SK-N-MC (cell line): ENCODE measurements around the gene TSHZ2.

Experiments
- DNase-seq: peaks from one replicate; pipeline ENCODE4 v3.0.0-alpha.2; 2011; ENCODE audit warnings: low read depth, low spot score
- H3K27ac ChIP-seq: fragments of 200-600 bp; sonication (generic); 2 replicates; pipeline ENCODE4 v1.5.1; 2016; ENCODE audit warnings: mixed run types
- H3K36me3 ChIP-seq: fragments of 200-600 bp; sonication (generic); 2 replicates; pipeline ENCODE4 v1.6.1; 2017; ENCODE audit warnings: antibody characterized with exemption, low read length, mixed read lengths; ENCODE audit not compliant: insufficient read depth
- H3K4me3 ChIP-seq: fragments of 200-600 bp; sonication (generic); 2 replicates; pipeline ENCODE4 v1.5.1; 2016
- H3K9ac ChIP-seq: fragments of 200-600 bp; sonication (generic); 2 replicates; pipeline ENCODE4 v1.8.0; 2017; ENCODE audit warnings: mixed run types, mixed read lengths; ENCODE audit not compliant: insufficient read length
- H3K9me3 ChIP-seq: fragments of 200-600 bp; sonication (generic); 2 replicates; pipeline ENCODE4 v1.6.1; 2017; ENCODE audit warnings: low read depth, mild to moderate bottlenecking, antibody characterized with exemption, low read length, moderate library complexity, mixed read lengths
- EZH2 ChIP-seq: fragments of 200-600 bp; sonication (generic); IDR thresholded peaks from one replicate; pipeline ENCODE4 v1.6.1; 2017; ENCODE audit warnings: antibody characterized with exemption
- FOXP2 ChIP-seq: optimal IDR thresholded peaks from 2 replicates; pipeline ENCODE3; 2011; ENCODE audit warnings: mild to moderate bottlenecking, moderate library complexity; ENCODE audit not compliant: insufficient read depth; ENCODE audit errors: extremely low read length, control extremely low read depth
- POLR2AphosphoS5 ChIP-seq: IDR thresholded peaks from 2 replicates; pipeline ENCODE4 v1.6.1; 2012; ENCODE audit warnings: mild to moderate bottlenecking, low read depth, low read length, borderline replicate concordance

Gene TSHZ2

DNA sequence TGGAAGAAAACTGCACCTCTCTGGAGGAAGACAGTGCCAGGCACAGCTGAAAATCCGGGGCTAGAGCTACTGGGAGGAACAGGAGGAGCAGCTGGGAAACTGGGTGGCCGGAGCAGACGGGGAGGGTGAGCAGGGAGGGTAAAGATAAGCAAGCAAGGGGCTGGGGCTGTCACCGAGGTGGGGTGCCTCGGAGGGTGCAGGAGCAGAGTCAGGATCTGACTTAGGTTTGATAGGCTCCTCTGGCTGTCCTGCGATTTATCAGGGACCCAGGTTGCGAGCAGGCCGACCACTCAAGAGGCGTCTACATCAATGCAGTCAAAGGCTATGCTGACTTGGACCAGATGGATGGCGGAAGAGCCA lies 12.3 kb downstream of the TSHZ2 start:
- no peak overlapping the region for H3K27ac ChIP-seq
- no peak for DNase-seq
- no peaks in the 10 kb centered on the region for H3K36me3 ChIP-seq
- H3K9ac ChIP-seq = no peak overlapping the region
- H3K9me3 ChIP-seq = no peaks in the 10 kb centered on the region
- no peak for TF ChIP-seq EZH2
- TF ChIP-seq FOXP2 = no peak
- H3K4me3 ChIP-seq = no peak overlapping the region

DNA sequence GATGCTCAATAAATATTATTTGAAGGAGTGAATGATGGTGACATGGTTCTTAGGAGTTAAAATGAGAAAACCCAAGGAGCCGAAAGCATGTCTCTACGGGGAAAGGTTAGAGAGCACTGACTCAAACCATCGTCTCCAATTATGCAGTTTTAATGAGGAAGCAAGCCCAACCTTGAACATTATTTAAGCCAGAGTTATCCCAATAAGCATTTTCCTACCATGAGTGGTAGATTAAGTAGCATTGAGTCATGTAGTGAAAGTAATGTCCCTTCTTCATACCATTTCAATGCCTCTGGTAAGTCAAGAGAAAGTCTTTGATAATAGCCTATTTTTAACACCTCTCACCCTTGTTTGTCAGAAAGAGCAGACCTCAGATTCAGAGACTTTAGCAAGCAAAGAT lies 13.5 kb downstream of the TSHZ2 start:
- no peak overlapping the region for H3K9ac ChIP-seq
- TF ChIP-seq FOXP2 (no peak), EZH2 (no peak), POLR2AphosphoS5 (no peak)
- H3K27ac ChIP-seq = no peak overlapping the region
- H3K9me3 ChIP-seq = no peaks in the 10 kb centered on the region
- DNase-seq = no peak
- no peak overlapping the region for H3K4me3 ChIP-seq
- no peaks in the 10 kb centered on the region for H3K36me3 ChIP-seq

DNA sequence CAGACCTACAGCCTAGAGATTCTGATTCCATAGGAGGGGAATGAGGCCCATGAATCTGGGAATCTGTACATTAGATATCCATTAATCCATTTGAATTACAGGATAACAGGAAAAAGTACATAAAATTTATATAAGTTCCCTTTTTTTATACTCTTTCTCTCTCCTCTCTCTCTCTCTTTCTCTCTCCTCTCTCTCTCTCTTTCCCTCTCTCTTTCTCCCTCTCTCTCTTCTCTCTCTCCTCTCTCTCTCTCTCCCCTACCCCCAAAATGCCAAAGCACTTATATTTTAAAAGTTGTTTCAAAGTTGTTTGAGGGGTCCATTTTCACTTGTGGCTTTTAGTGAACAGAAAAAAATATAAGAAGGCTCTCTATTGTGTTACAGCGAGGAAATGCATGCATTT lies 15.1 kb downstream of the TSHZ2 start:
- H3K4me3 ChIP-seq = no peak overlapping the region
- no peak overlapping the region for H3K27ac ChIP-seq
- DNase-seq = no peak
- no peak for TF ChIP-seq POLR2AphosphoS5
- TF ChIP-seq FOXP2 = no peak
- no peak for TF ChIP-seq EZH2
- no peaks in the 10 kb centered on the region for H3K36me3 ChIP-seq
- no peaks in the 10 kb centered on the region for H3K9me3 ChIP-seq
- no peak overlapping the region for H3K9ac ChIP-seq

DNA sequence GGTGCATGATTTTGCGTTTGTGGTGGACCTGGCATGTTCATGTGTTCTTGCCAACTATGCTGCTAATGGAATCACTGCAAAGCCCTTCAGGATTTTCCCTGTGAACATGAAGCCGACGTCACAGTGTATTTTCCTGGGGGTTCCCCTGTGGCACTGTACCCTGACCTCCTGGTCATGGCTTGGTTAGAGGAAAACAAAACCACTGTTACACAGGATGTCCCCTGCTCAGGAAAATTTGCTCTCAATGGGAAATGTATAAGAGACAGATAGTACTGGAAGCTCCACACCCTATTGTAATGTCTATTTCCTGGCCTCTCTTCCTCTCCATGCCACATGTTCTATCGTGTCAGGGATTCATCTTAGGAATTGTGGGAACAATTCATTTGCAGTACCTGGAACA lies 19.7 kb downstream of the TSHZ2 start:
- no peak overlapping the region for H3K9ac ChIP-seq

DNA sequence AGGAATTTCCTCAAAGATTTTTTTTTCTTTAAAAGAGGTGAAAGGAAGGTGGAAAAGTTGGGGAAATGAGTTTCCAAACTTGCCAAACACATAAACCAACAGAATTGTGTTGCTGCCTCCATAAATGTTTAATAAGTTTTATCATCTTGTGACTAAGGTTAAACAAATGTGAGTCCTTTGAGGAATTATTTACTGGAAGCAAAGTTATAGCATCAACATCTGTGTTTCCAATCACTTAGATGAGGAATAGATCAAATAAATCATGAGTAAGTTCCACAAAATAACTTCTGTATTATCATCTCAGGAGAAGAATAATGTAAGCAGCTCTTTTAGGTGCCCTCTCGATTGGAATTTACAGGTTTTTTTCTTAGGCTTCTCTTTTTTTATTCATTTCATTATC lies 20.5 kb downstream of the TSHZ2 start:
- TF ChIP-seq FOXP2 (no peak), POLR2AphosphoS5 (no peak), EZH2 (no peak)
- no peak overlapping the region for H3K4me3 ChIP-seq
- H3K27ac ChIP-seq = no peak overlapping the region
- no peaks in the 10 kb centered on the region for H3K9me3 ChIP-seq
- H3K9ac ChIP-seq = no peak overlapping the region
- no peak for DNase-seq
- no peaks in the 10 kb centered on the region for H3K36me3 ChIP-seq

More for the DNA sequence above, 19.7 kb downstream of the TSHZ2 start:
- Histone ChIP-seq H3K36me3 (no peaks in the 10 kb centered on the region), H3K9me3 (no peaks in the 10 kb centered on the region), H3K4me3 (no peak overlapping the region), H3K27ac (no peak overlapping the region)
- DNase-seq = no peak
- TF ChIP-seq EZH2 (no peak), POLR2AphosphoS5 (no peak), FOXP2 (no peak)

DNA sequence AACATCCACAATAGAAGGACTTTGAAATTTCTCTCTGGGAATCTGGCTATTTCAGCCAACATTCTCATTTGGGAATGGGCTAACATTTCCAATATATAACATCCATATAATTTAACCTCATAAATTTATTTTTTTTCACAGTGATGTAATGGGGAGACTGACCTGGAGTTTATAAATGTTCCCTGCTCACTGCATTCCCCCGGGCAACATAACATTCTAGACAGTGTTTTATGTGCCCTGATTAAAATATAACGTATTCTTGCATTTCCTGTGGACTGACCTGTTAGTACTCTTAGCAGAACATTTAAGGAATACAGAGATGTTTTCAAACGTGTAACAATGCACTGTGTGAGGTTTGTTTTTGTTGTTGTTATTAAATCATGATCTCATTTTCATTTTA lies 20.9 kb downstream of the TSHZ2 start:
- Histone ChIP-seq H3K27ac (no peak overlapping the region), H3K9me3 (no peaks in the 10 kb centered on the region), H3K9ac (no peak overlapping the region), H3K36me3 (no peaks in the 10 kb centered on the region), H3K4me3 (no peak overlapping the region)
- TF ChIP-seq EZH2 (no peak), POLR2AphosphoS5 (no peak), FOXP2 (no peak)
- DNase-seq = no peak

DNA sequence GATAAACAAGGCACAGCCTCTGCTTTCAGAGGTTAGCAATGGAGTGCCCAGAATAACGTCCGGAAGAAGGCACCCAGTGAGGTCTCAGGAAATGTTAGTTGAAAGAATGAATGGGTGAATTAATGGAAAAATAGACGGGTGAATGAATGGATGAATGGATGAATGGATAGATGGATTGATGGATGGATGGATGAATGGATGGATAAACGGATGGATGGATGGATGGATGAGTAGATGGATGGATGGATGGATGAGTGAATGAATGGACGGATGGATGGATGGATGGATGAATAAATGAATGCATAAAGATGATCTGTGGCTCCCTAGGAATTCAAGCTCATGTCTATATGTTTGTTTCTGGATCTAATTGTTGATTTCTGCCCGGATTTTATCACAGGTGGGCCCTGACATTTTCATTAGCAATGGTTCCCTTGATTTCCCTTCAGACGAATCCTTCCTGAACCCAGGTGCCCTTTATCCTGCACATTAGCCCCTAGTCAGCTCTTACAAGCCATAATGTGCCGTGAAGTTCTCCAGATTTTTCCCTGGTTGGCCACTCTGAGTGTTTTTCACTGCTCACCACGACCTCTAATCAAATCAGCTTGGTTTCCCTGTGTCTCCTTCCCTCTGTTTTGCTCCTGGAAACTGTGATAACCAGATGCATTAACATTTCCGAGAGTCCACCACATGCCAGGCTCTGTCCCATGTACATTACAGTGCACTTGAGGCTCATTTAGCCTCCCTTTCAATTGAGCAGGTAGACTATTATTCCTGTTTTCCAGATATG lies 22.2 kb downstream of the TSHZ2 start:
- Histone ChIP-seq H3K9ac (no peak overlapping the region), H3K9me3 (no peaks in the 10 kb centered on the region), H3K27ac (no peak overlapping the region), H3K4me3 (no peak overlapping the region), H3K36me3 (no peaks in the 10 kb centered on the region)
- DNase-seq = no peak
- TF ChIP-seq EZH2 (no peak), POLR2AphosphoS5 (no peak), FOXP2 (no peak)

DNA sequence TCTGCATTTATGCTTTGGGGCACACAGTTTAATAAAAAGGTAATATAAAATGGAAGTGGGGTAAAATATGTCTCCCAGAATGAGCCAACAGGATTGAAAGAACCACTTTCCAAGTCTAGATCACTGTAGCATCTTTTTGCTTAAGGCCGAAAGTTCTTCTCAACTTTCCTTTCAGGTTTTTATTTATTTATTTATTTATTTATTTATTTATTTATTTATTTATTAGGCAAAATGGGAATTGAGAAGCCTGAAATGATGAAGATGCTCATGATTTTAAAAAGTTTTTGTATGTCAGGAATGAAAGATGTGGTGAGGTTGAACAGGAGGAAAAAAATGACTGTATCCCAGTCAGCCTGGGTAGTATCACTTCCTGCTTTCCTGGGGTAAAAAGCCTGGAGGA lies 24.0 kb downstream of the TSHZ2 start:
- Histone ChIP-seq H3K9ac (no peak overlapping the region), H3K27ac (no peak overlapping the region), H3K9me3 (no peaks in the 10 kb centered on the region), H3K4me3 (no peak overlapping the region), H3K36me3 (no peaks in the 10 kb centered on the region)
- no peak for DNase-seq
- TF ChIP-seq FOXP2 = no peak
- no peak for TF ChIP-seq POLR2AphosphoS5
- no peak for TF ChIP-seq EZH2

DNA sequence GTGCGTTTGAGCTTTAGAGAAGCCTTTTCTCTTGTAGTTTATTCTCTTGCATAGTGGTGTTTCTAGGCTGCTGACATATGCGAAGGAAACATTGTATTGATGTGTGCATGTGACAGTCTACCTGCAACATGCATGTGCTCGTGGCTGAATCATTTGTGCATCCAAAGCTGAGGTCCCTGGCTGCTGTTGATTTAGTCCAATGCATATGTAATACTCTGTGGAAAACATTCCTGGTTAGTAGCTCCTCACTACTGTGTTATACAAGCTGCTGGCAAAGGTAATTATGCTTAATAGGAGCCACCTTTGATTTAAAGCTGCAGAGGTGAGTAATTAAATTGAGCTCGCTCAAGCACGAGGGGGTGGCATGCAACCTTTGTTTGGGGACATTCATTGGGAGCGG lies 24.5 kb downstream of the TSHZ2 start:
- DNase-seq = no peak
- no peak overlapping the region for H3K9ac ChIP-seq
- no peaks in the 10 kb centered on the region for H3K9me3 ChIP-seq
- H3K4me3 ChIP-seq = no peak overlapping the region
- H3K27ac ChIP-seq = no peak overlapping the region
- H3K36me3 ChIP-seq = no peaks in the 10 kb centered on the region
- TF ChIP-seq EZH2 = no peak
